HCT116 (cell line): ENCODE data around the gene DLK1. TPM values are rescaled to one million over a fixed set of nuclear protein-coding genes. Genes with fewer than 3 reads are reported as not detected.

Experiments used
- ATAC-seq: fragments of 200-7000 bp; cut with Tn5 transposase; 2 replicates; pipeline ENCODE4 v1.9.1; 2020; ENCODE audit warnings: mild to moderate bottlenecking, moderate library complexity
- BruUV-seq: library from RNA; stranded (reverse); fragments of 400-500 nt; replicated peaks from 2 replicates; lab custom pipeline; 2021; lab: Mats Ljungman, UMichigan
- CTCF ChIA-PET: fragments of 300-600 bp; sonication (Branson Sonifier 250); formaldehyde crosslinking; loops from one replicate; lab custom pipeline; 2021; ENCODE audit warnings: antibody characterized with exemption; lab: Charles Lee
- POLR2A ChIA-PET: fragments of 300-600, 350-600 bp; sonication (Branson Sonifier 250); formaldehyde crosslinking; loops from one replicate; lab custom pipeline; 2021; ENCODE audit warnings: antibody characterized with exemption; lab: Charles Lee
- RAD21 ChIA-PET, 2 experiments: fragments of 300-600 bp; sonication (Branson Sonifier 250); formaldehyde crosslinking; loops; one replicate each; lab custom pipeline; 2023; ENCODE audit warnings: low total read pairs in 2 of 2; ENCODE audit not compliant: uncharacterized antibody in 2 of 2, unreplicated experiment in 2 of 2, low non-redundant PET in 1 of 2; lab: Charles Lee
- DNase-seq: peaks from one replicate; pipeline ENCODE4 v3.0.0-alpha.2; 2010; ENCODE audit warnings: low read depth, low spot score
- H2AFZ ChIP-seq: fragments of 200-600 bp; shearing (Covaris generic), sonication (generic); 2 replicates; pipeline ENCODE4 v1.6.1; 2017; ENCODE audit warnings: low read depth, mixed run types, mixed read lengths, antibody characterized with exemption, low read length; ENCODE audit not compliant: poor library complexity, severe bottlenecking
- H3K27ac ChIP-seq: 2 replicates; pipeline ENCODE4 v1.5.1; 2012; ENCODE audit warnings: low read depth, low read length
- H3K27me3 ChIP-seq: fragments of 200-600 bp; sonication (generic); 2 replicates; pipeline ENCODE4 v1.6.1; 2016; ENCODE audit warnings: mixed run types, low read length, mixed read lengths; ENCODE audit not compliant: insufficient read depth
- H3K36me3 ChIP-seq, 2 experiments: fragments of 200-500 bp in 1 of 2; fragments of 200-600 bp in 1 of 2; sonication (Bioruptor generic) in 1 of 2; sonication (generic) in 1 of 2; 2 replicates each; pipeline versions ENCODE4 v1.5.1 to v1.6.1; 2014 to 2016; ENCODE audit warnings: low read length in 2 of 2, inconsistent platforms in 1 of 2, mixed read lengths in 1 of 2, mixed run types in 1 of 2; ENCODE audit not compliant: insufficient read depth in 2 of 2, control insufficient read depth in 1 of 2
- H3K4me1 ChIP-seq, 2 experiments: fragments of 200-600 bp in 1 of 2; sonication (generic) in 1 of 2; 2 replicates each; pipeline versions ENCODE4 v1.5.1 to v1.6.1; 2012 to 2017; ENCODE audit warnings: low read length in 2 of 2, inconsistent platforms in 1 of 2, mild to moderate bottlenecking in 1 of 2, mixed read lengths in 1 of 2, mixed run types in 1 of 2, moderate library complexity in 1 of 2; ENCODE audit not compliant: insufficient read depth in 2 of 2, control insufficient read depth in 1 of 2
- H3K4me2 ChIP-seq: fragments of 200-600 bp; sonication (generic); 2 replicates; pipeline ENCODE4 v1.6.1; 2017; ENCODE audit warnings: mixed run types, low read length, mixed read lengths
- H3K4me3 ChIP-seq, 2 experiments: fragments of 200-600 bp in 1 of 2; sonication (generic) in 1 of 2; replicated peaks in 1 of 2; 2 replicates each; pipeline ENCODE4 v1.5.1; 2011 to 2016; ENCODE audit warnings: low read length in 2 of 2, control low read depth in 1 of 2, low read depth in 1 of 2, mild to moderate bottlenecking in 1 of 2, mixed read lengths in 1 of 2, mixed run types in 1 of 2
- H3K79me2 ChIP-seq: fragments of 200-600 bp; sonication (generic); 2 replicates; pipeline ENCODE4 v1.6.1; 2017; ENCODE audit warnings: mild to moderate bottlenecking, mixed run types, low read length, moderate library complexity, mixed read lengths; ENCODE audit not compliant: insufficient read depth
- H3K9ac ChIP-seq: fragments of 200-600 bp; sonication (generic); 2 replicates; pipeline ENCODE4 v1.6.1; 2016; ENCODE audit warnings: low read length, mixed read lengths
- H3K9me2 ChIP-seq: fragments of 200-600 bp; sonication (generic), shearing (Covaris generic); 2 replicates; pipeline ENCODE4 v1.6.1; 2017; ENCODE audit warnings: mixed run types, mild to moderate bottlenecking, moderate library complexity; ENCODE audit not compliant: insufficient read depth
- H3K9me3 ChIP-seq, 2 experiments: fragments of 200-500 bp in 1 of 2; fragments of 200-600 bp in 1 of 2; sonication (Bioruptor generic) in 1 of 2; sonication (generic) in 1 of 2; 2 replicates each; pipeline ENCODE4 v1.6.1; 2014 to 2017; ENCODE audit warnings: low read length in 2 of 2, mixed read lengths in 2 of 2, inconsistent platforms in 1 of 2, low read depth in 1 of 2, mild to moderate bottlenecking in 1 of 2, mixed run types in 1 of 2, moderate library complexity in 1 of 2; ENCODE audit not compliant: control insufficient read depth in 1 of 2, insufficient read depth in 1 of 2
- H4K20me1 ChIP-seq: fragments of 200-600 bp; sonication (generic), shearing (Covaris generic); 2 replicates; pipeline ENCODE4 v1.6.1; 2017; ENCODE audit warnings: mixed run types, mild to moderate bottlenecking, moderate library complexity; ENCODE audit not compliant: insufficient read depth
- CBX3 ChIP-seq: IDR thresholded peaks from 2 replicates; pipeline ENCODE4 v1.6.1; 2012; ENCODE audit warnings: low read depth
- ELF1 ChIP-seq: IDR thresholded peaks from 2 replicates; pipeline ENCODE4 v1.6.1; 2012; ENCODE audit warnings: low read depth, borderline replicate concordance
- EZH2phosphoT487 ChIP-seq: fragments of 200-600 bp; IDR thresholded peaks from 2 replicates; pipeline ENCODE4 v1.6.1; 2018; ENCODE audit warnings: antibody characterized with exemption, borderline replicate concordance
- POLR2AphosphoS5 ChIP-seq: IDR thresholded peaks from 2 replicates; pipeline ENCODE4 v1.6.1; 2011; ENCODE audit warnings: mild to moderate bottlenecking, low read depth, low read length, moderate library complexity
- SIN3A ChIP-seq: IDR thresholded peaks from 2 replicates; pipeline ENCODE4 v1.6.1; 2012; ENCODE audit warnings: low read depth
- YY1 ChIP-seq: IDR thresholded peaks from 2 replicates; pipeline ENCODE4 v1.6.1; 2011; ENCODE audit warnings: low read length, low read depth, moderate library complexity, mild to moderate bottlenecking; ENCODE audit not compliant: insufficient replicate concordance; ENCODE audit errors: extremely low read depth
- ZFX ChIP-seq: fragments of 450-650 bp; IDR thresholded peaks from 2 replicates; pipeline ENCODE4 v1.6.1; 2017
- intact Hi-C: fragments of 100-400 bp; cut with micrococcal nuclease; formaldehyde crosslinking; loops from 2 replicates; pipeline ENCODE4 v1.10.0; 2022
- total RNA-seq: library from RNA; stranded (reverse); gene quantifications from one replicate; pipeline ENCODE4 v1.2.1, GENCODE V29; 2021; ENCODE audit not compliant: unreplicated experiment
- TF ChIP-seq, protein P1 (sequence below): IDR thresholded peaks from 2 replicates; pipeline ENCODE4 v1.6.1; 2011; ENCODE audit warnings: mild to moderate bottlenecking, low read length, moderate library complexity; ENCODE audit not compliant: insufficient replicate concordance; ENCODE audit errors: extremely low read depth
- TF ChIP-seq, protein P2 (sequence below): IDR thresholded peaks from 2 replicates; pipeline ENCODE4 v1.6.1; 2012
- TF ChIP-seq, protein P3 (sequence below): IDR thresholded peaks from 2 replicates; pipeline ENCODE4 v1.6.1; 2012

Gene DLK1
- total RNA-seq, 1 experiment from 2014 or later: 1.5 TPM

DNA sequence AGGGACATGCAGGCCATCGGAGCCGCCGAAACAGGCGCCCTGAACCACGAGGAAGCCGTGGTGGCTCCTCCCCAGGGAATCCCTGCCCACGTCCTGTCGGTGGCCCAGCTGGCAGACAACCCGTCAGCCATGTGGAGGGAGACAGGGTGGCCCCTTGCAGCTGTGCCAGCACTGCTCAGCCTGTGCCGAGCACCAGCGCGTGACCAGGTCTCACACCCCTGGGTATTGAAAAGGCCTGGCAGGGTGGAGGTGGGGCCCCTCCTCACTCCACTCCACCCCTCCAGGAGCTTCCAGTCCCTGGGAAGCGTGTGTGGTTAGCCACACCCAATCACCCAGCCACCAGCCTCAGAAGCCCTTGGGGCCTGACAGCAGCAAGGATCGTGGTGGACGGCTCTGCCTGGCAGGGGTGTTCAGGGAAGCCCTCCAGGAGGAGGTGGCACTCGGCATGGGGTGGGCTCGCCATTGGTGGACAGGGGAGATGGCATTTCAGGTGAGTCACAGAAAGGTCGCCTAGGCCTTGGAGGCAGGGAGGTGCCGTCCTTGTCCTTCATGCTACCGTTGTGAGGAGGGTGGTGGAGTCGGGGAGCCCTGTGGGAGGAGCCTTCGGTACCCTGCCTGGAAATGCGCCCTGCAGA is 12.3 kb upstream of the DLK1 start:
- ChIA-PET POLR2A (no interaction called here), RAD21 (no interaction called here), CTCF (no interaction called here)
- Histone ChIP-seq H3K4me1 (peaks cover 0 to 24% of the 10 kb centered on the region in 2 experiments; a peak in 3 of 4 replicates), H3K9me3 (no peaks in the 10 kb centered on the region), H3K9ac (no peak overlapping the region), H3K9me2 (no peaks in the 10 kb centered on the region), H3K27ac (no peak overlapping the region), H3K79me2 (no peaks in the 10 kb centered on the region), H3K4me3 (no peak overlapping the region), H2AFZ (no peak overlapping the region), H3K4me2 (peak overlapping the region; percentile 45), H3K27me3 (no peaks in the 10 kb centered on the region), H4K20me1 (no peaks in the 10 kb centered on the region), H3K36me3 (no peaks in the 10 kb centered on the region)
- TF ChIP-seq ELF1: no peak
- TF ChIP-seq, protein P1, sequence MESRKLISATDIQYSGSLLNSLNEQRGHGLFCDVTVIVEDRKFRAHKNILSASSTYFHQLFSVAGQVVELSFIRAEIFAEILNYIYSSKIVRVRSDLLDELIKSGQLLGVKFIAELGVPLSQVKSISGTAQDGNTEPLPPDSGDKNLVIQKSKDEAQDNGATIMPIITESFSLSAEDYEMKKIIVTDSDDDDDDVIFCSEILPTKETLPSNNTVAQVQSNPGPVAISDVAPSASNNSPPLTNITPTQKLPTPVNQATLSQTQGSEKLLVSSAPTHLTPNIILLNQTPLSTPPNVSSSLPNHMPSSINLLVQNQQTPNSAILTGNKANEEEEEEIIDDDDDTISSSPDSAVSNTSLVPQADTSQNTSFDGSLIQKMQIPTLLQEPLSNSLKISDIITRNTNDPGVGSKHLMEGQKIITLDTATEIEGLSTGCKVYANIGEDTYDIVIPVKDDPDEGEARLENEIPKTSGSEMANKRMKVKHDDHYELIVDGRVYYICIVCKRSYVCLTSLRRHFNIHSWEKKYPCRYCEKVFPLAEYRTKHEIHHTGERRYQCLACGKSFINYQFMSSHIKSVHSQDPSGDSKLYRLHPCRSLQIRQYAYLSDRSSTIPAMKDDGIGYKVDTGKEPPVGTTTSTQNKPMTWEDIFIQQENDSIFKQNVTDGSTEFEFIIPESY: no peak
- no peak for TF ChIP-seq CBX3
- TF ChIP-seq, protein P2, sequence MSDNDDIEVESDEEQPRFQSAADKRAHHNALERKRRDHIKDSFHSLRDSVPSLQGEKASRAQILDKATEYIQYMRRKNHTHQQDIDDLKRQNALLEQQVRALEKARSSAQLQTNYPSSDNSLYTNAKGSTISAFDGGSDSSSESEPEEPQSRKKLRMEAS: no peak
- TF ChIP-seq EZH2phosphoT487: no peak
- TF ChIP-seq SIN3A: no peak
- TF ChIP-seq, protein P3, sequence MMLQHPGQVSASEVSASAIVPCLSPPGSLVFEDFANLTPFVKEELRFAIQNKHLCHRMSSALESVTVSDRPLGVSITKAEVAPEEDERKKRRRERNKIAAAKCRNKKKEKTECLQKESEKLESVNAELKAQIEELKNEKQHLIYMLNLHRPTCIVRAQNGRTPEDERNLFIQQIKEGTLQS: no peak
- no peak for TF ChIP-seq POLR2AphosphoS5
- TF ChIP-seq ZFX: no peak
- TF ChIP-seq YY1: no peak
- peak; percentile 57 for ATAC-seq
- BruUV-seq: no TSS peak
- intact Hi-C loops: no loop called here
- no peak for DNase-seq
